Mucosa of rectum (tissue), 2 donors: ENCODE data around the gene ZNF407.

Source experiments
- H3K27ac ChIP-seq, 2 donors: one replicate each; pipeline ENCODE4 v1.7.0; 2013; ENCODE audit warnings: inconsistent platforms in 2 of 2, low read depth in 2 of 2, low read length in 2 of 2
- H3K27me3 ChIP-seq, 2 donors: one replicate each; pipeline ENCODE4 v1.7.0; 2013; ENCODE audit warnings: low read length in 2 of 2; ENCODE audit not compliant: control insufficient read depth in 2 of 2, insufficient read depth in 2 of 2
- H3K36me3 ChIP-seq, 2 donors: one replicate each; pipeline ENCODE4 v1.7.0; 2013; ENCODE audit warnings: low read length in 2 of 2; ENCODE audit not compliant: control insufficient read depth in 2 of 2, insufficient read depth in 2 of 2
- H3K4me1 ChIP-seq, 2 donors: one replicate each; pipeline ENCODE4 v1.7.0; 2013; ENCODE audit warnings: low read length in 2 of 2, mild to moderate bottlenecking in 1 of 2; ENCODE audit not compliant: control insufficient read depth in 2 of 2, insufficient read depth in 2 of 2
- H3K4me3 ChIP-seq, 2 donors: one replicate each; pipeline ENCODE4 v1.7.0; 2013; ENCODE audit warnings: low read length in 2 of 2
- H3K9ac ChIP-seq, 2 donors: one replicate each; pipeline ENCODE4 v1.7.0; 2013; ENCODE audit warnings: low read length in 2 of 2, low read depth in 1 of 2, mild to moderate bottlenecking in 1 of 2
- H3K9me3 ChIP-seq, 2 donors: one replicate each; pipeline ENCODE4 v1.7.0; 2013; ENCODE audit warnings: low read length in 2 of 2; ENCODE audit not compliant: control insufficient read depth in 2 of 2
- donor health status: healthy.
- donor health status: Normal muscosa, but diverticular disease.

The ZNF407 gene

GRCh38 chr18:74662622-74663021 is 65.0 kb downstream of the ZNF407 start:
- Histone ChIP-seq H3K27me3 (no peaks in the 10 kb centered on the region), H3K9ac (no peak overlapping the region), H3K27ac (no peak overlapping the region), H3K4me3 (no peak overlapping the region), H3K4me1 (no peaks in the 10 kb centered on the region), H3K9me3 (no peaks in the 10 kb centered on the region), H3K36me3 (no peaks in the 10 kb centered on the region)

GRCh38 chr18:74665346-74665745 is 67.7 kb downstream of the ZNF407 start:
- no peaks in the 10 kb centered on the region for H3K27me3 ChIP-seq
- H3K9ac ChIP-seq = no peak overlapping the region

GRCh38 chr18:74665905-74666304 is 68.2 kb downstream of the ZNF407 start:
- H3K27ac ChIP-seq = no peak overlapping the region
- no peaks in the 10 kb centered on the region for H3K27me3 ChIP-seq
- H3K9ac ChIP-seq = no peak overlapping the region
- no peaks in the 10 kb centered on the region for H3K4me1 ChIP-seq
- H3K9me3 ChIP-seq = no peaks in the 10 kb centered on the region
- no peaks in the 10 kb centered on the region for H3K36me3 ChIP-seq
- H3K4me3 ChIP-seq = no peak overlapping the region

More at GRCh38 chr18:74665346-74665745, 67.7 kb downstream of the ZNF407 start:
- Histone ChIP-seq H3K4me3 (no peak overlapping the region), H3K4me1 (no peaks in the 10 kb centered on the region), H3K27ac (no peak overlapping the region), H3K9me3 (no peaks in the 10 kb centered on the region), H3K36me3 (no peaks in the 10 kb centered on the region)

GRCh38 chr18:74669136-74669798 is 71.6 kb downstream of the ZNF407 start:
- Histone ChIP-seq H3K9me3 (no peaks in the 10 kb centered on the region), H3K27ac (no peak overlapping the region), H3K9ac (no peak overlapping the region), H3K27me3 (no peaks in the 10 kb centered on the region), H3K4me3 (no peak overlapping the region), H3K4me1 (no peaks in the 10 kb centered on the region), H3K36me3 (peaks cover 0 to 3% of the 10 kb centered on the region in 2 donors)

GRCh38 chr18:74672371-74672770 is 74.7 kb downstream of the ZNF407 start:
- H3K27ac ChIP-seq = no peak overlapping the region
- H3K9ac ChIP-seq = no peak overlapping the region
- no peaks in the 10 kb centered on the region for H3K4me1 ChIP-seq
- H3K4me3 ChIP-seq = no peak overlapping the region
- no peaks in the 10 kb centered on the region for H3K27me3 ChIP-seq
- H3K9me3 ChIP-seq = no peaks in the 10 kb centered on the region
- H3K36me3 ChIP-seq = peaks cover 0 to 7% of the 10 kb centered on the region in 2 donors

GRCh38 chr18:74674487-74674886 is 76.8 kb downstream of the ZNF407 start:
- Histone ChIP-seq H3K36me3 (peaks cover 0 to 7% of the 10 kb centered on the region in 2 donors), H3K4me1 (no peaks in the 10 kb centered on the region)

GRCh38 chr18:74679006-74679678 is 81.5 kb downstream of the ZNF407 start:
- Histone ChIP-seq H3K4me3 (no peak overlapping the region), H3K4me1 (no peaks in the 10 kb centered on the region), H3K27ac (no peak overlapping the region), H3K27me3 (no peaks in the 10 kb centered on the region), H3K9me3 (no peaks in the 10 kb centered on the region), H3K36me3 (peaks cover 0 to 4% of the 10 kb centered on the region in 2 donors), H3K9ac (no peak overlapping the region)

More at GRCh38 chr18:74674487-74674886, 76.8 kb downstream of the ZNF407 start:
- Histone ChIP-seq H3K27me3 (no peaks in the 10 kb centered on the region), H3K27ac (no peak overlapping the region), H3K4me3 (no peak overlapping the region), H3K9ac (no peak overlapping the region), H3K9me3 (no peaks in the 10 kb centered on the region)

GRCh38 chr18:74679679-74680076 is 82.0 kb downstream of the ZNF407 start:
- Histone ChIP-seq H3K4me1 (no peaks in the 10 kb centered on the region), H3K27me3 (no peaks in the 10 kb centered on the region)

GRCh38 chr18:74682141-74682990 is 84.7 kb downstream of the ZNF407 start:
- Histone ChIP-seq H3K9me3 (no peaks in the 10 kb centered on the region), H3K36me3 (peaks cover 0 to 4% of the 10 kb centered on the region in 2 donors), H3K27ac (no peak overlapping the region), H3K9ac (no peak overlapping the region), H3K4me1 (no peaks in the 10 kb centered on the region), H3K4me3 (no peak overlapping the region), H3K27me3 (no peaks in the 10 kb centered on the region)

More at GRCh38 chr18:74679679-74680076, 82.0 kb downstream of the ZNF407 start:
- no peak overlapping the region for H3K27ac ChIP-seq
- H3K36me3 ChIP-seq = peaks cover 0 to 4% of the 10 kb centered on the region in 2 donors
- no peaks in the 10 kb centered on the region for H3K9me3 ChIP-seq
- H3K4me3 ChIP-seq = no peak overlapping the region
- no peak overlapping the region for H3K9ac ChIP-seq

GRCh38 chr18:74682991-74683297 is 85.3 kb downstream of the ZNF407 start:
- H3K4me3 ChIP-seq = no peak overlapping the region
- no peak overlapping the region for H3K27ac ChIP-seq
- H3K27me3 ChIP-seq = no peaks in the 10 kb centered on the region
- no peak overlapping the region for H3K9ac ChIP-seq
- H3K9me3 ChIP-seq = no peaks in the 10 kb centered on the region
- no peaks in the 10 kb centered on the region for H3K4me1 ChIP-seq
- peaks cover 0 to 4% of the 10 kb centered on the region in 2 donors for H3K36me3 ChIP-seq
